DND-41 (cell line): ENCODE results near the gene GMNN.
"Not testable (repeated sequence)": the region's sequence is repeated elsewhere in the genome, so short reads cannot be mapped to it uniquely, and the experiment has no call there.

Experiments
- ATAC-seq: fragments of 200-7000 bp; cut with Tn5 transposase; 3 replicates; pipeline ENCODE4 v1.9.1; 2021; ENCODE audit warnings: low read depth; ENCODE audit not compliant: insufficient read depth
- DNase-seq: peaks from one replicate; pipeline ENCODE4 v3.0.0-alpha.2; 2020
- H2AFZ ChIP-seq: 2 replicates; pipeline ENCODE4 v1.6.0; 2012; ENCODE audit warnings: low read depth, low read length
- H3K27ac ChIP-seq: 2 replicates; pipeline ENCODE4 v1.5.1; 2012; ENCODE audit warnings: low read length, inconsistent platforms
- H3K27me3 ChIP-seq: fragments of 200-600 bp; sonication (generic); 2 replicates; pipeline ENCODE4 v1.6.0; 2012; ENCODE audit warnings: low read length, mild to moderate bottlenecking, inconsistent platforms; ENCODE audit not compliant: insufficient read depth, poor library complexity
- H3K36me3 ChIP-seq: 2 replicates; pipeline ENCODE4 v1.5.1; 2012; ENCODE audit warnings: low read length, inconsistent platforms; ENCODE audit not compliant: insufficient read depth
- H3K4me1 ChIP-seq: 2 replicates; pipeline ENCODE4 v1.5.1; 2012; ENCODE audit warnings: mild to moderate bottlenecking, low read length; ENCODE audit not compliant: insufficient read depth
- H3K4me2 ChIP-seq: 2 replicates; pipeline ENCODE4 v1.6.0; 2012; ENCODE audit warnings: mild to moderate bottlenecking, moderate library complexity, low read length, inconsistent platforms; ENCODE audit not compliant: insufficient read depth
- H3K4me3 ChIP-seq, 2 experiments: fragments of 200-600 bp in 1 of 2; shearing (Covaris generic) in 1 of 2; 2 replicates each; pipeline ENCODE4 v1.5.1; 2012 to 2016; ENCODE audit warnings: inconsistent platforms in 2 of 2, low read length in 2 of 2, mild to moderate bottlenecking in 2 of 2, low read depth in 1 of 2, moderate library complexity in 1 of 2
- H3K79me2 ChIP-seq: 2 replicates; pipeline ENCODE4 v1.6.0; 2012; ENCODE audit warnings: low read length, inconsistent platforms; ENCODE audit not compliant: insufficient read depth
- H3K9ac ChIP-seq: 2 replicates; pipeline ENCODE4 v1.6.0; 2012; ENCODE audit warnings: low read depth, mild to moderate bottlenecking, inconsistent platforms, low read length, moderate library complexity
- H3K9me3 ChIP-seq: 2 replicates; pipeline ENCODE4 v1.5.1; 2012; ENCODE audit warnings: low read length, moderate library complexity, mild to moderate bottlenecking, inconsistent platforms; ENCODE audit not compliant: insufficient read depth, severe bottlenecking
- H4K20me1 ChIP-seq: 2 replicates; pipeline ENCODE4 v1.6.0; 2012; ENCODE audit warnings: low read length; ENCODE audit not compliant: insufficient read depth
- EZH2 ChIP-seq: IDR thresholded peaks from 3 replicates; pipeline ENCODE4 v1.6.1; 2012; ENCODE audit warnings: borderline replicate concordance, low read depth, mild to moderate bottlenecking, moderate library complexity, low read length, inconsistent platforms; ENCODE audit not compliant: severe bottlenecking
- TF ChIP-seq, protein P1 (sequence below): IDR thresholded peaks from 2 replicates; pipeline ENCODE4 v1.5.1; 2012; ENCODE audit warnings: borderline replicate concordance, low read length, moderate library complexity, mild to moderate bottlenecking; ENCODE audit not compliant: poor library complexity, severe bottlenecking; ENCODE audit errors: extremely low read depth

The GMNN gene

DNA sequence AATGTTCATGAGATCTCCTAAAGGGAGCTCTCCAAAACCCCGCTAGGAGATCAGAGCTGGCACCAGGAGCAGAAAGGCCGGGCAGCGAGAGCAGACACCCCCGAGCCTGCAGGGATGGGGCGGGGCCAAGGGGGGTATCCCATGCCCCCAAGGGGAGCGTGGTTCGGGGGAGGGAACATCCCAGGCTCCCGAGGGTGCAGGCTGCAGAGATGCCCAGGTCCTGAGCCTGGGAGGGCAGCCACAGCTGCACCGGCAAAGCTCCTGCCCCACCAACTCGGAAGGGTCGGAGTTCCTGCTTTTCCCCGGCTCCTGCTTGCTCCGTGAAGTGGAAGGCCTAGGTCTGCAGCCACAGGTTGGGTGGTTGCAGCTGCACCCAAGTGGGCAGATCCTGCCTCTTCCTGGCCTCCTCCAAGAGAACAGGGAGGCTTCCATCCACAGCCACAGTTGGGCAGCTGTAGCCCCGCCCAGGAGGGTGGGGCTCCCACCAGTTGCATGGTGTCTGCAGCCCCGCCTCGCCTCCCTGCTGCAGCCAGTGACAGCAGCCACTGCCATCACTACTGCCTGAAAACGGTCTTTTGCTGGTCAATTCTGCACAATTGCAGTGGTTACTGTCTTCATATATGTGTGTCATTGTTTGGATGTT lies 13.4 kb upstream of the GMNN start:
- peak; percentile 22 for DNase-seq
- H3K27me3 ChIP-seq, result no peaks in the 10 kb centered on the region

DNA sequence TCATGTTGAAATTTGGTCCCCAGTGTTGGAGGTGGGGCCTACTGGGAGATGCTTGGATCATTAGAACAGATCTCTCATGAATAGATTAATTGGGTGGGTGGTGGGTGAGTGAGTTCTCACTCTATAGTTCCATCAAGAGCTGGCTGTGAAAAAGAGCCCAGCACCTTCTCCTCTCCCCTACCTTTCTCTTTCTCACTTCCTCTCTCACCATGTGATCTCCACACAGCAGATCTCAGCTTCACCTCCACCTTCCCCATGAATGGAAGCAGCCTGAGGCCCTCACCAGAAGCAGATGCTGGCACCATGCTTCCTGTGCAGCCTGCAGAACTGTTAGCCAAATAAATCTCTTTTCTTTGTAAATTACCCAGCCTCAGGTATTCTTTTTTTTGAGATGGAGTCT lies 12.9 kb upstream of the GMNN start:
- H2AFZ ChIP-seq, result no peak overlapping the region

More for the DNA sequence above, 13.4 kb upstream of the GMNN start:
- H2AFZ ChIP-seq, result 0 out of 2 replicates have a peak overlapping the region, but pooled peaks have one; percentile 37
- no peaks in the 10 kb centered on the region for H3K36me3 ChIP-seq
- H4K20me1 ChIP-seq, result no peaks in the 10 kb centered on the region
- H3K4me2 ChIP-seq, result no peak overlapping the region
- H3K4me1 ChIP-seq, result no peaks in the 10 kb centered on the region
- no peak overlapping the region for H3K9ac ChIP-seq
- no peak overlapping the region for H3K4me3 ChIP-seq
- peak; percentile 66; the same call in 2 of the 3 replicates for ATAC-seq
- no peaks in the 10 kb centered on the region for H3K9me3 ChIP-seq
- H3K79me2 ChIP-seq, result no peaks in the 10 kb centered on the region
- H3K27ac ChIP-seq, result no peak overlapping the region
- TF ChIP-seq, protein P1, sequence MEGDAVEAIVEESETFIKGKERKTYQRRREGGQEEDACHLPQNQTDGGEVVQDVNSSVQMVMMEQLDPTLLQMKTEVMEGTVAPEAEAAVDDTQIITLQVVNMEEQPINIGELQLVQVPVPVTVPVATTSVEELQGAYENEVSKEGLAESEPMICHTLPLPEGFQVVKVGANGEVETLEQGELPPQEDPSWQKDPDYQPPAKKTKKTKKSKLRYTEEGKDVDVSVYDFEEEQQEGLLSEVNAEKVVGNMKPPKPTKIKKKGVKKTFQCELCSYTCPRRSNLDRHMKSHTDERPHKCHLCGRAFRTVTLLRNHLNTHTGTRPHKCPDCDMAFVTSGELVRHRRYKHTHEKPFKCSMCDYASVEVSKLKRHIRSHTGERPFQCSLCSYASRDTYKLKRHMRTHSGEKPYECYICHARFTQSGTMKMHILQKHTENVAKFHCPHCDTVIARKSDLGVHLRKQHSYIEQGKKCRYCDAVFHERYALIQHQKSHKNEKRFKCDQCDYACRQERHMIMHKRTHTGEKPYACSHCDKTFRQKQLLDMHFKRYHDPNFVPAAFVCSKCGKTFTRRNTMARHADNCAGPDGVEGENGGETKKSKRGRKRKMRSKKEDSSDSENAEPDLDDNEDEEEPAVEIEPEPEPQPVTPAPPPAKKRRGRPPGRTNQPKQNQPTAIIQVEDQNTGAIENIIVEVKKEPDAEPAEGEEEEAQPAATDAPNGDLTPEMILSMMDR, result no peak
- no peak for TF ChIP-seq EZH2

DNA sequence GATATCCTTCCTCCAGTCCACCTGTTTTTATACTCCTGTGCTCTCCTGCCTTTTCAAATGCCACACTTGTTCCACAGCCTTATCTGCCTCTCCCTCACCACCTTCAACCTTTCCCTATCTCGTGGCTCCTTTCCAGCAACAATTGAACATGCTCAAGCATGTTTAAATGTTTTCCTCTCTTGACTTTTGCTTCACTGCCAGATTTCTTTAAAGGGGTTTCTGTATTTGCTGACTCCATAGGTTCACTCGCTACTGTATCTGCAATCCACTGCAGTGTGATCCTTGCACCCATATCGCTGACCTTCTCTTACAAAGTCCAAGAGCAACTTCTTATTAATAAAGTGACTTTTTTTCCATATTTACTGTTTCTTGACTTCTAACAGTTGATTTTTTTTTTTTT lies 11.2 kb upstream of the GMNN start:
- no peak overlapping the region for H3K27ac ChIP-seq
- no peak for DNase-seq
- no peak for ATAC-seq

More for the DNA sequence above, 12.9 kb upstream of the GMNN start:
- H3K4me1 ChIP-seq, result no peaks in the 10 kb centered on the region
- no peak overlapping the region for H3K4me2 ChIP-seq
- ATAC-seq, result no peak
- H3K9me3 ChIP-seq, result no peaks in the 10 kb centered on the region
- no peaks in the 10 kb centered on the region for H3K36me3 ChIP-seq
- no peak overlapping the region for H3K9ac ChIP-seq
- TF ChIP-seq, protein P1, result no peak
- no peak for TF ChIP-seq EZH2
- no peaks in the 10 kb centered on the region for H3K79me2 ChIP-seq
- H3K27ac ChIP-seq, result no peak overlapping the region
- H4K20me1 ChIP-seq, result no peaks in the 10 kb centered on the region
- DNase-seq, result no peak
- H3K4me3 ChIP-seq, result no peak overlapping the region
- no peaks in the 10 kb centered on the region for H3K27me3 ChIP-seq

DNA sequence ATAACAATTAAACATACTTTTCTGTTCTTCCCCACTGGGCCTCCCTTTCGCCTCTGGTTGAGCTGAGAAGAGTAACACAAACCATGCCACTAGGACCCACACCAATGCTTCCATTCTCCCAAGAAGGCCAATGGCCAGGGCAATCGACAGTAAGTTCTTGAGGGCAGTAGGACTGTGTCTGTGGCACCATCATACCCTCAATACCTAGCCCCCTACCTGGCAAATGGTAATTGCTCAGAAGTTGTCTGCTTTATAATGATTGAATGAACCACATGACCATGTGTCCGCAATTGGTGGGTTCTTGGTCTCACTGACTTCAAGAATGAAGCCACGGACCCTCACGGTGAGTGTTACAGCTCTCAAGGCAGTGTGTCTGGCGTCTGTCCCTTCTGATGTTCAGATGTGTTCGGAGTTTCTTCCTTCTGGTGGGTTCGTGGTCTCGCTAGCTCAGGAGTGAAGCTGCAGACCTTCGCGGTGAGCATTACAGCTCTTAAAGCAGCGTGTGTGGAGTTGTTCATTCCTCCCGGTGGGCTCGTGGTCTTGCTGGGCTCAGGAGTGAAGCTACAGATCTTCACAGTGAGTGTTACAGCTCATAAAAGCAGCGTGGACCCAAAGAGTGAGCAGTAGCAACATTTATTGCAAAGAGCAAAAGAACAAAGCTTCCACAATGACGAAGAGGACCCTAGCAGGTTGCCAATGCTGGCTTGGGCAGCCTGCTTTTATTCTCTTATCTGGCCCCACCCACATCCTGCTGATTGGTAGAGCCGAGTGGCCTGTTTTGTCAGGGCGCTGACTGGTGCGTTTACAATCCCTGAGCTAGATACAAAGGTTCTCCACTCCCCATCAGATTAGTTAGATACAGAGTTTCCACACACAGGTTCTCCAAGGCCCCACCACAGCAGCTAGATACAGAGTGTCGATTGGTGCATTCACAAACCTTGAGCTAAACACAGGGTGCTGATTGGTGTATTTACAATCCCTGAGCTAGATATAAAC lies 9.6 kb upstream of the GMNN start:
- H3K9me3 ChIP-seq, H3K4me2 ChIP-seq, H3K79me2 ChIP-seq, H3K9ac ChIP-seq, H2AFZ ChIP-seq, H3K27ac ChIP-seq, H3K4me3 ChIP-seq, H3K36me3 ChIP-seq, H3K27me3 ChIP-seq, H4K20me1 ChIP-seq, H3K4me1 ChIP-seq: not testable (repeated sequence)
- DNase-seq, result peak; percentile 40
- ATAC-seq, result 0 out of 3 replicates have a peak, but pooled peaks have one; percentile 8

More for the DNA sequence above, 11.2 kb upstream of the GMNN start:
- Histone ChIP-seq H3K36me3 (no peaks in the 10 kb centered on the region), H3K79me2 (no peaks in the 10 kb centered on the region), H3K27me3 (no peaks in the 10 kb centered on the region), H4K20me1 (no peaks in the 10 kb centered on the region), H2AFZ (no peak overlapping the region), H3K9ac (no peak overlapping the region), H3K9me3 (no peaks in the 10 kb centered on the region), H3K4me2 (no peak overlapping the region), H3K4me1 (no peaks in the 10 kb centered on the region; the same call in 1 of the 2 replicates), H3K4me3 (no peak overlapping the region)
- TF ChIP-seq, protein P1, result no peak
- no peak for TF ChIP-seq EZH2

DNA sequence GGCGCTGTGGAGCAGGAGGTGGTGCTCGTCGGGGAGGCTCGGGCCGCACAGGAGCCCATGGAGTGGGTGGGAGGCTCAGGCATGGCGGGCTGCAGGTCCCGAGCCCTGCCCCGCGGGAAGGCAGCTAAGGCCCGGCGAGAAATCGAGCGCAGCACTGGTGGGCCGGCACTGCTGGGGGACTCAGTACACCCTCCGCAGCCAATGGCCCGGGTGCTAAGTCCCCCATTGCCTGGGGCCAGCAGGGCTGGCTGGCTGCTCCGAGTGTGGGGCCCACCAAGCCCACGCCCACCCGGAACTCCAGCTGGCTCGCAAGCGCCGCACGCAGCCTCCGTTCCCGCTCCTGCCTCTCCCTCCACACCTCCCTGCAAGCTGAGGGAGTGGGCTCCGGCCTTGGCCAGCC lies 8.8 kb upstream of the GMNN start:
- not testable (repeated sequence) for H4K20me1 ChIP-seq, H3K27ac ChIP-seq, H3K4me3 ChIP-seq, H3K4me2 ChIP-seq, ATAC-seq, DNase-seq, H3K27me3 ChIP-seq, H3K4me1 ChIP-seq, H3K9me3 ChIP-seq, H3K79me2 ChIP-seq, H3K9ac ChIP-seq, H2AFZ ChIP-seq, H3K36me3 ChIP-seq
